ENCODE measurements around the gene GSN.

DNA sequence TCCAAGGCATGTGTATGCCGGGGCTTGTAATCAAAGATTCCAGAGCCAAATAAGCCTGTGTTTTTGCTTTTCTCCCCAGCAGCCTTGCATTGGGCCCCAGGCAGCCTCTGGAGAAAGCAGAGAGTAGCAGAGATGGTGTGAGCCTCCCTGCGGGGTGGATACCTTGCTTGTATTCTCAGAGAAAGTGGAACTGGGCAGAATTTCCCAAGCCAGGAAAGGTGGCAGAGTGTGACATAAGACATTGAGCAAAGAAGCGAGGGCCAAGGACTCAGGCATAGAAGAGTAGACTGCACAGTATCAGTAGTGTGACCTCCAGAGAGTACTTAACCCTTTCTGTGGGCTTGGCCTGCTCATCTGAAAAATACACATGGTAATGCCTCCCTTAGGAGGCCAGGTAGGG, 1.6 kb upstream of the GSN start:
- TF ChIP-seq CTCF (IDR thresholded peaks at IDR 0.05): no peak
- no peak for TF ChIP-seq EZH2 (IDR thresholded peaks at IDR 0.05; ENCODE audit: borderline replicate concordance, insufficient read depth, low read depth, low read length, poor library complexity, severe bottlenecking)
